Calu3 (cell line): Measurements from ENCODE around the gene MPIG6B. TPM values are rescaled to one million over a fixed set of nuclear protein-coding genes. Genes with fewer than 3 reads are reported as not detected.

ENCODE experiments used
- BruUV-seq: library from RNA; stranded (reverse); fragments of 400-500 nt; replicated peaks from 2 replicates; lab custom pipeline; 2021; lab: Mats Ljungman, UMichigan
- CTCF ChIA-PET: fragments of 300-600 bp; sonication (Branson Sonifier 250); formaldehyde crosslinking; loops from one replicate; lab custom pipeline; 2022; ENCODE audit warnings: antibody characterized with exemption; lab: Charles Lee
- DNase-seq: peaks from one replicate; pipeline ENCODE4 v3.0.0; 2022
- H3K27ac Mint-ChIP-seq: one replicate; pipeline ENCODE4 v1.8.0; 2022; ENCODE audit warnings: mixed read lengths; ENCODE audit not compliant: unreplicated experiment
- H3K27me3 Mint-ChIP-seq: one replicate; pipeline ENCODE4 v1.8.0; 2022; ENCODE audit warnings: mixed read lengths; ENCODE audit not compliant: unreplicated experiment
- H3K36me3 Mint-ChIP-seq: one replicate; pipeline ENCODE4 v1.8.0; 2022; ENCODE audit warnings: mild to moderate bottlenecking, moderate library complexity, mixed read lengths; ENCODE audit not compliant: insufficient read depth, unreplicated experiment
- H3K4me1 Mint-ChIP-seq: one replicate; pipeline ENCODE4 v1.8.0; 2022; ENCODE audit warnings: mild to moderate bottlenecking, low read depth, mixed read lengths; ENCODE audit not compliant: unreplicated experiment
- H3K4me3 Mint-ChIP-seq: one replicate; pipeline ENCODE4 v1.8.0; 2022; ENCODE audit warnings: mild to moderate bottlenecking, low read depth, moderate library complexity, mixed read lengths; ENCODE audit not compliant: unreplicated experiment
- H3K9me3 Mint-ChIP-seq: one replicate; pipeline ENCODE4 v1.8.0; 2022; ENCODE audit warnings: low read depth, mixed read lengths; ENCODE audit not compliant: unreplicated experiment
- CTCF ChIP-seq: fragments of 200-600 bp; IDR thresholded peaks from one replicate; pipeline ENCODE4 v1.8.0; 2022; ENCODE audit warnings: antibody characterized with exemption; ENCODE audit not compliant: unreplicated experiment
- intact Hi-C: fragments of 100-400 bp; cut with micrococcal nuclease; formaldehyde crosslinking; loops from one replicate; pipeline ENCODE4 v1.10.0; 2022; ENCODE audit not compliant: unreplicated experiment
- total RNA-seq: library from RNA; stranded (reverse); gene quantifications from 2 replicates; pipeline ENCODE4 v1.2.3, GENCODE V29; 2022

The MPIG6B gene
- total RNA-seq, 1 experiment from 2014 or later, result not detected

GRCh38 chr6:31725502-31726350 lies 2.6 kb downstream of the MPIG6B start:
- intact Hi-C loops, result no loop called here
- CTCF ChIA-PET, result interaction anchor here (0.7 kb wide), 1 partner anchor 153 kb away, joined by 3 read pairs; no protein-coding TSS in a partner anchor
- DNase-seq, result no peak
- Mint-ChIP-seq H3K4me3 (no peak overlapping the region), H3K27me3 (peaks cover 10% of the 10 kb centered on the region), H3K27ac (no peak overlapping the region), H3K36me3 (peaks cover 35% of the 10 kb centered on the region), H3K9me3 (no peaks in the 10 kb centered on the region), H3K4me1 (peaks cover 8% of the 10 kb centered on the region)
- TF ChIP-seq CTCF, result no peak
- no TSS peak for BruUV-seq

GRCh38 chr6:31727034-31727716 lies 4.0 kb downstream of the MPIG6B start:
- no peak overlapping the region for H3K4me3 Mint-ChIP-seq
- peaks cover 16% of the 10 kb centered on the region for H3K4me1 Mint-ChIP-seq
- no peak for TF ChIP-seq CTCF
- BruUV-seq, result no TSS peak
- H3K27ac Mint-ChIP-seq, result no peak overlapping the region
- H3K36me3 Mint-ChIP-seq, result peaks cover 49% of the 10 kb centered on the region
- CTCF ChIA-PET, result interaction anchor here (1.0 to 1.2 kb wide), 2 partner anchors 13 to 15 kb away, joined by 3 read pairs; no protein-coding TSS in a partner anchor
- no peaks in the 10 kb centered on the region for H3K9me3 Mint-ChIP-seq
- H3K27me3 Mint-ChIP-seq, result no peaks in the 10 kb centered on the region
- intact Hi-C loops, result no loop called here
- no peak for DNase-seq

GRCh38 chr6:31727717-31728671 lies 4.8 kb downstream of the MPIG6B start:
- CTCF ChIA-PET, result interaction anchor here (0.6 to 2.3 kb wide), 4 partner anchors 14 to 27 kb away, joined by 3 to 7 read pairs (median 4); partner anchors contain the start of gene ABHD16A
- no TSS peak for BruUV-seq
- peaks cover 58% of the 10 kb centered on the region for H3K36me3 Mint-ChIP-seq
- no peaks in the 10 kb centered on the region for H3K9me3 Mint-ChIP-seq
- TF ChIP-seq CTCF, result no peak
- H3K4me3 Mint-ChIP-seq, result peak overlapping the region; percentile 89
- no peaks in the 10 kb centered on the region for H3K27me3 Mint-ChIP-seq
- no peak for DNase-seq
- no peak overlapping the region for H3K27ac Mint-ChIP-seq
- intact Hi-C loops, result no loop called here
- H3K4me1 Mint-ChIP-seq, result peaks cover 18% of the 10 kb centered on the region
